Mesothelial cell of epicardium (in vitro differentiated cells): Measurements from ENCODE around the gene ZNF112. TPM values are rescaled to one million over a fixed set of nuclear protein-coding genes. Genes with fewer than 3 reads are reported as not detected.

Experiments
- DNase-seq, 2 experiments: peaks; one replicate each; pipeline ENCODE4 v3.0.0; 2021; ENCODE audit warnings: low spot score in 2 of 2; ENCODE audit not compliant: unreplicated experiment in 2 of 2
- H3K27ac Mint-ChIP-seq: 2 replicates; pipeline ENCODE4 v1.8.0; 2021; ENCODE audit warnings: mixed read lengths
- H3K27me3 Mint-ChIP-seq: 2 replicates; pipeline ENCODE4 v1.8.0; 2021; ENCODE audit warnings: low read depth, mixed read lengths
- H3K36me3 Mint-ChIP-seq: 2 replicates; pipeline ENCODE4 v1.8.0; 2021; ENCODE audit warnings: mixed read lengths
- H3K4me1 Mint-ChIP-seq: 2 replicates; pipeline ENCODE4 v1.8.0; 2021; ENCODE audit warnings: mixed read lengths
- H3K4me3 Mint-ChIP-seq: 2 replicates; pipeline ENCODE4 v1.8.0; 2021; ENCODE audit warnings: mild to moderate bottlenecking, moderate library complexity, mixed read lengths
- H3K9me3 Mint-ChIP-seq: 2 replicates; pipeline ENCODE4 v1.8.0; 2021; ENCODE audit warnings: mixed read lengths
- CTCF ChIP-seq: fragments of 200-600 bp; sonication (generic); IDR thresholded peaks from one replicate; pipeline ENCODE4 v1.5.0; 2021; ENCODE audit warnings: antibody characterized with exemption; ENCODE audit not compliant: unreplicated experiment
- total RNA-seq: library from RNA; stranded (reverse); gene quantifications from 3 replicates; pipeline ENCODE4 v1.2.1, GENCODE V29; 2021

The ZNF112 gene
- total RNA-seq, 1 donor from 2014 or later = 13.0 TPM

GRCh38 chr19:44304659-44305193, 51.8 kb downstream of the ZNF112 start, which contains the start of gene ZNF235:
TSS of gene ZNF235 (minus strand) at chr19:44305025. CDS start at chr19:44303404, 1,621 bp downstream.
- Mint-ChIP-seq H3K27ac (peak within 1 kb of the TSS; percentile 96), H3K4me3 (peak within 1 kb of the TSS; percentile 90), H3K27me3 (no peaks in the 10 kb centered on the region), H3K36me3 (peaks cover 18% of the 10 kb centered on the region), H3K9me3 (peaks cover 31% of the 10 kb centered on the region), H3K4me1 (peaks cover 11% of the 10 kb centered on the region)
- no peak for TF ChIP-seq CTCF
- DNase-seq = peak; percentile 58 to 78

GRCh38 chr19:44303976-44304568, 52.4 kb downstream of the ZNF112 start:
- Mint-ChIP-seq H3K4me1 (peaks cover 11% of the 10 kb centered on the region), H3K36me3 (peaks cover 24% of the 10 kb centered on the region), H3K27ac (peak overlapping the region; percentile 96), H3K9me3 (peaks cover 28% of the 10 kb centered on the region), H3K4me3 (peak overlapping the region; percentile 90), H3K27me3 (no peaks in the 10 kb centered on the region)
- TF ChIP-seq CTCF = no peak
- no peak for DNase-seq

- peak overlapping the region; percentile 4 for H3K27ac Mint-ChIP-seq
- peaks cover 27% of the 10 kb centered on the region for H3K36me3 Mint-ChIP-seq
- peaks cover 11% of the 10 kb centered on the region for H3K4me1 Mint-ChIP-seq
- no peak for DNase-seq
- H3K4me3 Mint-ChIP-seq = peak overlapping the region; percentile 90
- peaks cover 23% of the 10 kb centered on the region for H3K9me3 Mint-ChIP-seq
- TF ChIP-seq CTCF = no peak
- no peaks in the 10 kb centered on the region for H3K27me3 Mint-ChIP-seq
Measured at GRCh38 chr19:44303320-44303719, 53.2 kb downstream of the ZNF112 start.

GRCh38 chr19:44284968-44285367, 71.5 kb downstream of the ZNF112 start:
- Mint-ChIP-seq H3K9me3 (peaks cover 72% of the 10 kb centered on the region), H3K27me3 (no peaks in the 10 kb centered on the region), H3K4me1 (peaks cover 9% of the 10 kb centered on the region), H3K36me3 (peaks cover 65% of the 10 kb centered on the region), H3K4me3 (no peak overlapping the region), H3K27ac (peak overlapping the region; percentile 10)
- no peak for DNase-seq
- TF ChIP-seq CTCF = no peak

GRCh38 chr19:44282846-44283245, 73.6 kb downstream of the ZNF112 start:
- Mint-ChIP-seq H3K4me3 (no peak overlapping the region), H3K4me1 (peaks cover 9% of the 10 kb centered on the region), H3K9me3 (peaks cover 68% of the 10 kb centered on the region), H3K36me3 (peaks cover 61% of the 10 kb centered on the region), H3K27ac (no peak overlapping the region), H3K27me3 (no peaks in the 10 kb centered on the region)
- no peak for DNase-seq
- no peak for TF ChIP-seq CTCF
